GM19099 (cell line): ENCODE measurements around the gene ANKHD1.

ENCODE experiments used
- POLR2A ChIP-seq: IDR thresholded peaks from 3 replicates; pipeline ENCODE4 v1.6.1; 2011; ENCODE audit warnings: low read depth; ENCODE audit not compliant: insufficient read length; ENCODE audit errors: extremely low read depth

The ANKHD1 gene

DNA sequence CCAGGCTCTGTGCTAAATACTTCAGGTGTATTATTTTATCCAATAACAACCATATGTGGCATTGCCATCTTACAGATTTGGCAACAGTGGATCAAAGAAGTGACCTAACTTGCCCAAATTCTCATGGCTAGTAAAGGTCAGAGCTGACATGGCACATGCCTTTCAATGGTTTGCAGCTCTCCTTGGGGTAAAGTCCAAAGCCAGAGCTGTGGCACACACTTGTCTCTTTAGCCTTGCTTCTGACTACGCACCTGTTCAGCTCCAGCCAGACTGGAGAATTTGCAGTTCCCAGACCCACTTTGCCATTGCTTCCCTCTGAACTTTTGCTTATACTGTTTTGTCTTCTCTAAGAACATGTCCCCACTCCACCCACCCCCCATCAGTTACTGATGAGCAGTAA lies 168.9 kb downstream of the ANKHD1 start:
- no peak for TF ChIP-seq POLR2A

GRCh38 chr5:140571105-140571504 lies 169.5 kb downstream of the ANKHD1 start:
- no peak for TF ChIP-seq POLR2A

GRCh38 chr5:140573683-140574082 lies 172.1 kb downstream of the ANKHD1 start:
- no peak for TF ChIP-seq POLR2A

GRCh38 chr5:140574165-140574564 lies 172.5 kb downstream of the ANKHD1 start:
- TF ChIP-seq POLR2A = no peak

GRCh38 chr5:140575309-140575708 lies 173.7 kb downstream of the ANKHD1 start:
- TF ChIP-seq POLR2A = no peak

- no peak for TF ChIP-seq POLR2A
Observed at GRCh38 chr5:140576776-140577201, 175.2 kb downstream of the ANKHD1 start.

DNA sequence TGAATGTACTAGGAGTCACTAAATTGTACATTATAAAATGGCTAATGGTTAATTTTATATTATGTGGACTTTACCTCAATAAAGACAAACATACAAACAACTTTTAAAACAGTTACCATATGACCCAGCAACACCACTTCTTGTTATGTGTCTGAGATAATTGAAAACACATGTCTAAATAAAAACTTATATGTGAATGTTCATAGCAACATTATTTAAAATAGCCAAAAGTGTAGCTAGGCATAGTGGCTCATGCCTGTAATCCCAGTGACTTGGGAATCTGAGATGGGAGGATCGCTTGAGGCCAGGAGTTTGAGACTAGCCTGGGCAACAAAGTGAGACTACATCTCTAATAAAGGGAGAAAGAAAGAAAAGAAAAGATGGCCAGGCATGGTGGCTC lies 185.9 kb downstream of the ANKHD1 start:
- no peak for TF ChIP-seq POLR2A

GRCh38 chr5:140588311-140589070 lies 186.9 kb downstream of the ANKHD1 start:
- TF ChIP-seq POLR2A = no peak
